ENCODE data around the gene AURKB. TPM values are rescaled to one million over a fixed set of nuclear protein-coding genes. Genes with fewer than 3 reads are reported as not detected.

The AURKB gene
- total and polyA plus RNA-seq, 2 of the 13 experiments (the other 11 are each of a cell fraction or from before 2014, with no cell fraction given) = 29.5 to 75.3 TPM

- TF ChIP-seq MEF2D (CRISPR knock-in tag; IDR thresholded peaks at IDR 0.05) = no peak
- peak; percentile 60 for TF ChIP-seq HDAC1 (CRISPR knock-in tag; IDR thresholded peaks at IDR 0.05)
- TF ChIP-seq MIER2 (CRISPR knock-in tag; IDR thresholded peaks at IDR 0.05) = no peak
- TF ChIP-seq ATF7-NPFF (CRISPR knock-in tag; IDR thresholded peaks at IDR 0.05; ENCODE audit: low read depth) = no peak
- no peak for TF ChIP-seq SMAD3 (CRISPR knock-in tag; IDR thresholded peaks at IDR 0.05)
- no peak for TF ChIP-seq HMGA1 (CRISPR knock-in tag; conservative IDR thresholded peaks at IDR 0.05)
- no peak for TF ChIP-seq HIVEP1 (CRISPR knock-in tag; IDR thresholded peaks at IDR 0.05)
- no peak for TF ChIP-seq NRL (CRISPR knock-in tag; IDR thresholded peaks at IDR 0.05; ENCODE audit: borderline replicate concordance)
- no peak for TF ChIP-seq GLI4 (CRISPR knock-in tag; IDR thresholded peaks at IDR 0.05; ENCODE audit: borderline replicate concordance)
- TF ChIP-seq FOXP4 (CRISPR knock-in tag; IDR thresholded peaks at IDR 0.05) = peak; percentile 52; the same call in 1 of the 2 replicates
- TF ChIP-seq ZNF317 (CRISPR knock-in tag; IDR thresholded peaks at IDR 0.05) = no peak
- no peak for TF ChIP-seq ZNF556 (CRISPR knock-in tag; IDR thresholded peaks at IDR 0.05; ENCODE audit: borderline replicate concordance)
- TF ChIP-seq ZFP62 (CRISPR knock-in tag; IDR thresholded peaks at IDR 0.05) = no peak
- no peak for TF ChIP-seq BHLHE40 (IDR thresholded peaks at IDR 0.05; ENCODE audit: low read length)
- no peak for TF ChIP-seq ZNF841 (CRISPR knock-in tag; IDR thresholded peaks at IDR 0.05; ENCODE audit: borderline replicate concordance)
- TF ChIP-seq PRDM10 (CRISPR knock-in tag; IDR thresholded peaks at IDR 0.05; ENCODE audit: low read depth) = no peak
- no peak for TF ChIP-seq ZNF432 (CRISPR knock-in tag; IDR thresholded peaks at IDR 0.05; ENCODE audit: borderline replicate concordance)
- TF ChIP-seq FOSL1 (CRISPR knock-in tag; IDR thresholded peaks at IDR 0.05; ENCODE audit: borderline replicate concordance) = no peak
- TF ChIP-seq POLR2AphosphoS5 (IDR thresholded peaks at IDR 0.05; ENCODE audit: low read depth, low read length) = no peak
- no peak for TF ChIP-seq ZNF44 (CRISPR knock-in tag; IDR thresholded peaks at IDR 0.05)
- TF ChIP-seq PCBP2 (optimal IDR thresholded peaks at IDR 0.05; ENCODE audit: low read depth, low read length, poor library complexity, severe bottlenecking) = no peak
- no peak for TF ChIP-seq ZSCAN30 (CRISPR knock-in tag; IDR thresholded peaks at IDR 0.05)
- TF ChIP-seq SMARCC2 (IDR thresholded peaks at IDR 0.05) = no peak
- no peak for TF ChIP-seq MXD4 (CRISPR knock-in tag; IDR thresholded peaks at IDR 0.05)
- TF ChIP-seq ZNF615 (CRISPR knock-in tag; IDR thresholded peaks at IDR 0.05; ENCODE audit: borderline replicate concordance) = no peak
- TF ChIP-seq, protein P1, sequence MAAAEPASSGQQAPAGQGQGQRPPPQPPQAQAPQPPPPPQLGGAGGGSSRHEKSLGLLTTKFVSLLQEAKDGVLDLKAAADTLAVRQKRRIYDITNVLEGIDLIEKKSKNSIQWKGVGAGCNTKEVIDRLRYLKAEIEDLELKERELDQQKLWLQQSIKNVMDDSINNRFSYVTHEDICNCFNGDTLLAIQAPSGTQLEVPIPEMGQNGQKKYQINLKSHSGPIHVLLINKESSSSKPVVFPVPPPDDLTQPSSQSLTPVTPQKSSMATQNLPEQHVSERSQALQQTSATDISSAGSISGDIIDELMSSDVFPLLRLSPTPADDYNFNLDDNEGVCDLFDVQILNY (CRISPR knock-in tag; conservative IDR thresholded peaks at IDR 0.05) = no peak
Measured at GRCh38 chr17:8163978-8164814, 46.2 kb downstream of the AURKB start (continued).

Measured in HepG2 (cell line).